Testis (tissue), 2 donors: ENCODE results near the gene SLC1A3.

Source experiments
- POLR2A ChIP-seq: fragments of 450-650 bp; IDR thresholded peaks from one replicate; pipeline ENCODE4 v1.6.1; 2017; ENCODE audit warnings: antibody characterized with exemption, mild to moderate bottlenecking, moderate library complexity
- TF ChIP-seq, protein P1 (sequence below), 3 experiments: fragments of 450-650 bp in 2 of 3; fragments of 200-600 bp in 1 of 3; sonication (generic) in 1 of 3; IDR thresholded peaks; one replicate each; pipeline ENCODE4 v1.5.1; 2016 to 2019; ENCODE audit warnings: antibody characterized with exemption in 3 of 3, mild to moderate bottlenecking in 2 of 3, moderate library complexity in 1 of 3

DNA sequence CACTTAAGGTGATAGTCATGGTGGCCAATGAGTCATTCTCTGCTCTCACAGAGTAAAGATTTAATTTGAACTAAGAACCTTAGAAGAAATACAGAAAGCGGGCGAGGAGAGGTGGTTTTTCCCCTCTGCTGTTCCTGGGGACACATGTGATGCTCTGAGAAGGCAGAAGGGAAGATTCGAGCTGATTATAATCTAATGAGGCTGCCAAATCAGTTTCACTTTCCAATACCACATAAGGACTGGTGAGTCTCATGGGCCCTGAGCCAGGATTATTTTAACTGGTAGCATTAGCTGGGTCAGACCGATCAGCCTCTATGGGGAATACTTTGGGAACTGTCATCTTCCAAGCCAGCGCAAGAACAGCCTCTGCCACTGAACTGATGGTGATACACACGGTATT, 116.5 kb downstream of the SLC1A3 start:
- TF ChIP-seq, protein P1, sequence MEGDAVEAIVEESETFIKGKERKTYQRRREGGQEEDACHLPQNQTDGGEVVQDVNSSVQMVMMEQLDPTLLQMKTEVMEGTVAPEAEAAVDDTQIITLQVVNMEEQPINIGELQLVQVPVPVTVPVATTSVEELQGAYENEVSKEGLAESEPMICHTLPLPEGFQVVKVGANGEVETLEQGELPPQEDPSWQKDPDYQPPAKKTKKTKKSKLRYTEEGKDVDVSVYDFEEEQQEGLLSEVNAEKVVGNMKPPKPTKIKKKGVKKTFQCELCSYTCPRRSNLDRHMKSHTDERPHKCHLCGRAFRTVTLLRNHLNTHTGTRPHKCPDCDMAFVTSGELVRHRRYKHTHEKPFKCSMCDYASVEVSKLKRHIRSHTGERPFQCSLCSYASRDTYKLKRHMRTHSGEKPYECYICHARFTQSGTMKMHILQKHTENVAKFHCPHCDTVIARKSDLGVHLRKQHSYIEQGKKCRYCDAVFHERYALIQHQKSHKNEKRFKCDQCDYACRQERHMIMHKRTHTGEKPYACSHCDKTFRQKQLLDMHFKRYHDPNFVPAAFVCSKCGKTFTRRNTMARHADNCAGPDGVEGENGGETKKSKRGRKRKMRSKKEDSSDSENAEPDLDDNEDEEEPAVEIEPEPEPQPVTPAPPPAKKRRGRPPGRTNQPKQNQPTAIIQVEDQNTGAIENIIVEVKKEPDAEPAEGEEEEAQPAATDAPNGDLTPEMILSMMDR (IDR thresholded peaks at IDR 0.05): no peak
- no peak for TF ChIP-seq POLR2A
